Smooth muscle cell of the brain vasculature (primary cell): Measurements from ENCODE around the gene ABCC10.
"Not testable (repeated sequence)": the region's sequence is repeated elsewhere in the genome, so short reads cannot be mapped to it uniquely, and the experiment has no call there.

Experiments
- DNase-seq: peaks from one replicate; pipeline ENCODE4 v3.0.0-alpha.2; 2012; ENCODE audit warnings: low read depth, low spot score

Gene ABCC10, protein sequence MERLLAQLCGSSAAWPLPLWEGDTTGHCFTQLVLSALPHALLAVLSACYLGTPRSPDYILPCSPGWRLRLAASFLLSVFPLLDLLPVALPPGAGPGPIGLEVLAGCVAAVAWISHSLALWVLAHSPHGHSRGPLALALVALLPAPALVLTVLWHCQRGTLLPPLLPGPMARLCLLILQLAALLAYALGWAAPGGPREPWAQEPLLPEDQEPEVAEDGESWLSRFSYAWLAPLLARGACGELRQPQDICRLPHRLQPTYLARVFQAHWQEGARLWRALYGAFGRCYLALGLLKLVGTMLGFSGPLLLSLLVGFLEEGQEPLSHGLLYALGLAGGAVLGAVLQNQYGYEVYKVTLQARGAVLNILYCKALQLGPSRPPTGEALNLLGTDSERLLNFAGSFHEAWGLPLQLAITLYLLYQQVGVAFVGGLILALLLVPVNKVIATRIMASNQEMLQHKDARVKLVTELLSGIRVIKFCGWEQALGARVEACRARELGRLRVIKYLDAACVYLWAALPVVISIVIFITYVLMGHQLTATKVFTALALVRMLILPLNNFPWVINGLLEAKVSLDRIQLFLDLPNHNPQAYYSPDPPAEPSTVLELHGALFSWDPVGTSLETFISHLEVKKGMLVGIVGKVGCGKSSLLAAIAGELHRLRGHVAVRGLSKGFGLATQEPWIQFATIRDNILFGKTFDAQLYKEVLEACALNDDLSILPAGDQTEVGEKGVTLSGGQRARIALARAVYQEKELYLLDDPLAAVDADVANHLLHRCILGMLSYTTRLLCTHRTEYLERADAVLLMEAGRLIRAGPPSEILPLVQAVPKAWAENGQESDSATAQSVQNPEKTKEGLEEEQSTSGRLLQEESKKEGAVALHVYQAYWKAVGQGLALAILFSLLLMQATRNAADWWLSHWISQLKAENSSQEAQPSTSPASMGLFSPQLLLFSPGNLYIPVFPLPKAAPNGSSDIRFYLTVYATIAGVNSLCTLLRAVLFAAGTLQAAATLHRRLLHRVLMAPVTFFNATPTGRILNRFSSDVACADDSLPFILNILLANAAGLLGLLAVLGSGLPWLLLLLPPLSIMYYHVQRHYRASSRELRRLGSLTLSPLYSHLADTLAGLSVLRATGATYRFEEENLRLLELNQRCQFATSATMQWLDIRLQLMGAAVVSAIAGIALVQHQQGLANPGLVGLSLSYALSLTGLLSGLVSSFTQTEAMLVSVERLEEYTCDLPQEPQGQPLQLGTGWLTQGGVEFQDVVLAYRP (N-terminal part only)

DNA sequence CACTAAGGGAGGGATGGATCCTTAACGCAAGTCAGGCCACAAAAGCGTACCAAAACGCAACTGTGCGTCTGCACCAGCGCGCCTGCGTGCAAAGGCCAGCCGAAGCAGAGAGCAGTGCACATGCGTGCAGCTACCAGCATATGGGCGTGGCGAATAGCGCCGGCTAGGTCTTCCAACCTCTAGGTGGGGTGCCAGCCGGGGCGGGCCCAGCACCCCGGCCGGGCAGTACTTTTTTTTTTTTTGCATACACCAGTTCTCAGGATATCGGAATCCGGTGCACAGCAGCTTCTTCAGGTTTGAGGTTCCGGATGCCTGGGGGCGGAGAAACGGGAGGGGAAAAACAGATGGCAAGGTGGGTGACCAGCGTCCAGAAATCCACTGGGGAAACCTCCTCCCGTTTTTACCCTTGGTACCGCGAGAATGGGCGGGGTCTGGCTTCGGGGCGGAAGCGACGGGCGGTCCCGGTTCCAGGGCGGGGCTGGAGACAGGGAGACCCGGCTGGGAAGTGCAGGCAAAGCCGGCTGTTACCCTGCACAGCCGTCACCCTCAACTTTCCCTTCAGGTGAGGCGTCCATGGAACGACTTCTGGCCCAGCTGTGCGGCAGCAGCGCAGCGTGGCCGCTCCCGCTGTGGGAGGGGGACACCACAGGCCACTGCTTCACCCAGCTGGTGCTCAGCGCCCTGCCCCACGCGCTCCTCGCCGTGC, at the start of gene ABCC10:
ABCC10 (plus strand) TSS at position 136 of the 706 bp plus-strand sequence; CDS start at position 574, 438 bp downstream.
- peak; percentile 85 for DNase-seq

DNA sequence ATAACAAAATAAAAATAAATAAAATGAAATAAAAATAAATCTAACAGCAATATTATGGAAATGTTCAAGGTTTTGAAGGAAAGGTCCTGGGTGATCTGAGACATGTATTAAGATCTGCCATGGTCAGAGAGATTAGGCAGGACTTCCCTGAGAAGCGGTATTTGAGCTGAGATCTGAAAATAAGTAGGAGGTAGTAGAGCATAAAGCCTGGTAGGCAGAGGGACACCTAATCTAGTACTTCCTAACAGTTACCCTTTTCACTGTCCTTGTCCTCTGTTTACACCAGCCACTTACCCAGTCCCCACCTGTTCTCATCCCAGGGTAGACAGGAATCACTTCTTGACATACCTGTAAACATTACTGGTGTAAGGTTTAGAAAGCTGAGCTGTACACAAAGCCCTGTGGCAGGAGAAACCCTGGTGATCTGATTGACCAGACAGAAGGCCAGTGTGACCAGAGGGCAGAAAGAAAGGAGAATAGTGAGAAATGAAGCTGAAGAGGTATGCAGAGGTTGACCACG, 49.6 kb upstream of the ABCC10 start:
- no peak for DNase-seq

DNA sequence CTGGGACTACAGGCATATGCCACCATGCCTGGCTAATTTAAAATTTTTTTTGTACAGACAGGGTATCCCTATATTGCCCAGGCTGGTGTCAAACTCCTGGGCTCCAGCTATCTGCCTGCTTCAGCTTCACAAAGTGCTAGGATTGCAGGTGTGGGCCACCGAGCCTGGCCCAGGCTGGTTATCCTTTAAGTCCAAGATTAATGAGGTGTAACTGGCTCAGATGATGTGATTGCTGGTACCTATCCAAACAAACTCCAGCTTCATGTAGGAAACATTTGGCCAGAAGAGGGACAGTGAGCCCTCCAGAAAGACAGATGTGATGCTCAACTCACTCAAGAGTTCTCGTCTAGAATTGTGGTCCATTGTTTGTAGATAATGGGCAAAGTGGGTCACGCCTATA, 48.7 kb upstream of the ABCC10 start:
- DNase-seq: no peak

DNA sequence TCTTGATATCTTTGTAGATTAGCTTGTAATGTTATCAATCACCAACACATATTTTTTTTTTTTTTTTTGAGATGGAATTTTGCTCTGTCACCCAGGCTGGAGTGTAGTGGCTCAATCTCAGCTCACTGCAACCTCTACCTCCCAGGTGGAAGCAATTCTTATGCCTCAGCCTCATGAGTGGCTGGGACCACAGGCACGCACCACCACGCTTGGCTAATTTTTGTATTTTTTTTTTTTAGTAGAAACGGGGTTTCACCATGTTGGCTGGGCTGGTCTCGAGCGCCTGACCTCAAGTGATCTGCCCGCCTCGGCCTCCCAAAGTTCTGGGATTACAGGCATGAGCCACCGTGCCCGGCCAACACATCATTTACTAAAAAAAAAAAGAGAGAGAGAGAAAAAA, 46.5 kb upstream of the ABCC10 start:
- not testable (repeated sequence) for DNase-seq

DNA sequence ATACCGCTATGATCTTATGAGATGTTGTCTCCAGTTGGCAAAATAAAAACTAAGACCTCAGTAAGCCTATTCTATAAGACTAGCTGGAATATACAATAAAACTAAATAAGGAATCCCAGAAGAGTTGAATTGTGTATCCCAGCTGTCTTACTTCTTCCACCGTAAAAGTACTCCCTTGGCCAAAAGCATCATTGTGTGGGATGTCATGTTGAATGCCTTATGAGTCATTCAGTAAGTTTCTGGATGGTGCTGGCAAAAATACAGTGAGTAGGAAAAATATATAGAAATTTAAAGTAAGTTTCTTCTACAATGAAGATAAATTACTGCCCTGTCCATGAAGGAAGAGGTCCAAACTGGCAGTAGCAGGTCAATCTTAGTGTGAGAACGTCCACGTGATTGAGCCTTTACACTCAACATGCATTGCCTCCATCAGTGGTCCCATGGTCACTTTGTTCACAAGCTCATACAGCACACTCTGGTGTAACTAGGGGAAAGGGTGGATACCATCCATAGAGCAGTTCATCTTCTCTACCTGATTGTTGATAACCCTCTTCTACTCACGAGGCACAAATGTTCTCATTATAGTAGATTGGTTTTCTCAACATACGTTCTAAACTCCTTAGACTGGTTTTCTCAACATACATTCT, 44.2 kb upstream of the ABCC10 start:
- no peak for DNase-seq

DNA sequence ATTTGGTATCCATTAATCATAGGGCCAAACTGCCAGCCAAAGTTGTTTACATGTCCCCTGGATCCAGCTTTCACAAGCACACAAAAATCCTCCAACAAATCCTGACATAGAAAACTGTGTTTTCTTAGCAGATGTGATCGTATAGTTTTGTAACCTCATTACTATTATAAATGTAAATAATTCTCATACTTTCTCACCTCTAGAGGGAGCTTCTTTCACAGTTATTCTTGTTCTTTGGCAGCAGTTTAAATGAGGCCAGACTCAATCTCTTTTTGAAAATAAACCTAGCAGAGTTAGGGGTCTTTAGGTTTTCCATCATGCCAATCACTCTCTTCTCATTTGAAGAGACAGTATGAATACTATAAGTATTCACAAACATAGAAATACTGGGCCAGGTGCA, 40.8 kb upstream of the ABCC10 start:
- DNase-seq: no peak

DNA sequence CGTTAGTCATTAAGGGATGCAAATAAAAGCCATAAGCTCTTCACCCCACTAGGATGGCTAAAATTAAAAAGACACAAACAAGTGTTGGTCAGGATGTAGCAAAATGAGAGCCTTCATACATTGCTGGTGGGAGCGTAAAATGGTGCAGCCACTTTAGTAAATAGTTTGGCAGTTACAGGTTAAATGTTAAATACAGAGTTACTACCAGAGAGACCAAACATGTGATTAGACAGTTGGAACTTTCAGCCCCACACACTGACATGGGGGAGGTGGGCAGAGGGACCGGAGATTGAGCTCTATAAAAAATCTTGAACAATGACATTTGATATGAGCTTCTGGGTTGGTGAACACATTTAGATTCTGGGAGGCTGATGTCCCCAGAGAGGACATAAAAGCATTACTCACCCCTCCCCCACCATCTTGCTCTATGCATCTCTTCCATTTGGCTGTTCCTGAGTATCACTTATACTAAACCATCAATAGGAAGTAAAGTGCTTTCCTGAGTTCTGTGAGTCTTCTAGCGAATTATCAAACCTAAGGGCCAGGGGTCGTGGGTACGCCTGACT, 37.5 kb upstream of the ABCC10 start:
- no peak for DNase-seq

DNA sequence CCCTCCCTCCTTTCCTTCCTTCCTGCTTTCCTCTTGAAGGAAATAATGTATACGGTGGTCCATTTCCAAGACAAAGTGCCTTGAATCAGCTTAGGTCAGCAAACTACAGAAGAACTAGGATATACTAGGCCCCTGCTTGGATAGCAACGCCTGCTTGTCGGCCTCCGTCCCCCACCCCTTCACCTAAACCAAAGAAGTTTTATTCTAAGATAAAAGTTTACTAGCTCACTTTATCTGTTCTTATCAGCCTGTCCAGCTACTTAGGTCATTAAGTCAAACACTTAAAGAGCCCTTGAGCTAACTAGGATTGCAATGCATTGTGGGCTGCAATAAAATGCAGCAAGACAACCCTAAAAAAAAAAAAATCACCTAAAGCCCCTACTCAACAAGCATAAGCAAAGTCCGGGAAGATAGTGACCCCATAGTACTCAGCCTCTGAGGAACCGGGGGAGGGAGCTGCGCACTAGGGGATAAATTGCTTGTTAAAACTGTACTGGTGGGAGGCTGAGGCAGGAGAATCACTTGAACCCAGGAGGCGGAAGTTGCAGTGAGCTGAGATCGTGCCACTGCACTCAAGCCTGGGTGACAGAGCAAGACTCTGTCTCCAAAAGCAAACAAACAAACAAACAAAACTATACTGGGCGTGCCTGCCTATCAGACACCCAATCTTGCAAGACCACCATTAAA, 36.4 kb upstream of the ABCC10 start:
- not testable (repeated sequence) for DNase-seq

DNA sequence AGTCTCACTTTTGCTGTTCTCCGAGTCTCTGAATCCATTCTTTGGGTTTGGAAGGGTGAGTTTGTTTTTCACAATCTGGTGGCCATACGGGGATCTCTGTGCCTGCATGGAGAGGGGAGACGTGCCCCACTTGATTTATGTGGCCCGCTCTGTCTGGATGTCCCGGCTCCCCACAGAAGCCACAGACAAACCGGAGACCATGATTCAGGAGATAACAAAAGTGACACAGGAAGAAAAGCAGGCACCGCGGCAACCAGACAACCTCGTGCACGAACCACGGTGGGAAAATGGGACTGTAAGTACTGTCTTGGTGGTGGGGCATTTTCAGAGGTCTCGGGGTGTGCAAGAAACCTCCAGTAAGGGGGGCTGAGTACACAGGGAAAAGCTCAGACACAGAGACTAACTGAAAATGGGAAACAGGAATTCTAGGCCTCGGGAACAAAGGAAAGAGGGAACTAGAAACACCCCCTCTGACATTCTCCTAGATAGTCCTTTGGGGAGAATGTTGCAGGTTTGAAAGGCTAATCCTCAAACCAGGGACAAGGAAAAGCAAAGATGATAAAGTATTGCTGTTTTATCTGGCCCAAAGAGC, 35.8 kb upstream of the ABCC10 start:
- no peak for DNase-seq

DNA sequence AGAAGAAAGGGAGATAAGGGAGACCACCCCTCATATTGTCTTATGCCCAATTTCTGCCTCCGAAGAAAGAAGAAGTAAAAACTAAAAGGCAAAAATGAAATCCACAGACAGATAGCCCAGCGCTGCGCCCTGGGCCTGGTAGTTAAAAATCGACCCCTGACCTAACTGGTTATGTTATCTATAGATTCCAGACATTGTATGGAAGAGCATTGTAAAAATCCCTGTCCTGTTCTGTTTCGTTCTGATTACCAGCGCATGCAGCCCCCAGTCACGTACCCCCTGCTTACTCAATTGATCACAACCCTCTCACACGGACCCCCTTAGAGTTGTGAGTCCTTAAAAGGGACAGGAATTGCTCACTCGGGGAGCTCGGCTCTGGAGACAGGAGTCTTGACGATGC, 34.2 kb upstream of the ABCC10 start:
- not testable (repeated sequence) for DNase-seq

DNA sequence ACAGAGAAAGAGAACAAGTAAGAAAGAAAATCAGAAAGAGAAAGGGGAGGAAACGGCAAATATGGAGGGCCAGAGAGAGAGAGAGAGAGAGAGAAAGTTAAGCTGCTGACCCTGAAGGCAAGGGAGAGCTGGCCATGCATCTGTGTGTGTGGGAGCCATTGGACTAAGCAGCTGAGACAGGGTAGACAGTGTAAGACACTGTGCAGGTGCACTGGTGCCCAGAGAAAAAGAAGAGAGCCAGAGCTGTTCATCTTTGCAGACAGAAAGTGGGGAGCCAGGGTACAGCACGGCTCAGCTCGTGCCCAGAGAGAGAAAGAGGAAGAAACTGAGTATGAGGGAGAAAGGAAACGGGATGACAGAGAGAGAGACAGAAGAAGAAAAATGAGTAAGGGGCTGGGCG, 33.7 kb upstream of the ABCC10 start:
- DNase-seq: no peak

DNA sequence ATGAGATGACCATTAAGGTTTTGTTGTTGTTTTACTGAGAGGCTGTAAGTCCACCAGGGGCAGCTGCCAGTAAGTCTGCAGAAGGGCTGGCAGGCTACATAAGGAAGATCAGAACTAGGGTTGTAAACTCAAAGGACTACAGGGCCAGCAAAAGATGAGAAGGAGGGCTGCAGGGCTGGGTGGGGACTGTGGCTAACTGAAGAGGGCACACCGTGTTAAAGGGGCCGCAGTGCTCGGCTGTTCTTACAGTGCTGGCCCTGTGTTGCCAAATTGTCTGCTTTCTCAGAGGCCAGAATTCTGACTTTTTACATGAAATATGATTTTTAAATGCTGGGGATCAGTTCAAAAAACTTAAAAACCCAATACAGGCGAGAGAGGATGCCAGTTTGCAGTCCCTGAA, 32.4 kb upstream of the ABCC10 start:
- DNase-seq: no peak

DNA sequence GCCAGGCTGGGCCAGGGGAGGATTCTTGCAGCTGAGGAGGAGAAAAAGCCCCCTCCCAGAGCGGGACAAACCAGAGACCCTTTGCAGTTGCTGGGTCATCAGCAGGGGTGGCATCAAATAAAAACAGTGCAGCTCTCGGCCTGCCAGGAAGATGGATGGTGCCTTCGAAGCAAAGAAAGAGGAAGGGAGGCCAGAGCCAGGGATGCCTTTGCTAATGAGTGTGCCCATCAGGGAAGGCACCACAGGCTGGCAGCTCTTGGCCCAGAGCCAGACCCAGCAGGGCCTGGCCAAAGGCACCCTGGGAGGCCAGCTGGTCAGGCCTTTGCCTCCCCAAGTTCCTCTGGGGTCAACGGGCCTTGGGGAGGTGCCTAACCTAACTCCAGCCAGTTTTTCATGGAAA, 31.6 kb upstream of the ABCC10 start:
- DNase-seq: no peak

DNA sequence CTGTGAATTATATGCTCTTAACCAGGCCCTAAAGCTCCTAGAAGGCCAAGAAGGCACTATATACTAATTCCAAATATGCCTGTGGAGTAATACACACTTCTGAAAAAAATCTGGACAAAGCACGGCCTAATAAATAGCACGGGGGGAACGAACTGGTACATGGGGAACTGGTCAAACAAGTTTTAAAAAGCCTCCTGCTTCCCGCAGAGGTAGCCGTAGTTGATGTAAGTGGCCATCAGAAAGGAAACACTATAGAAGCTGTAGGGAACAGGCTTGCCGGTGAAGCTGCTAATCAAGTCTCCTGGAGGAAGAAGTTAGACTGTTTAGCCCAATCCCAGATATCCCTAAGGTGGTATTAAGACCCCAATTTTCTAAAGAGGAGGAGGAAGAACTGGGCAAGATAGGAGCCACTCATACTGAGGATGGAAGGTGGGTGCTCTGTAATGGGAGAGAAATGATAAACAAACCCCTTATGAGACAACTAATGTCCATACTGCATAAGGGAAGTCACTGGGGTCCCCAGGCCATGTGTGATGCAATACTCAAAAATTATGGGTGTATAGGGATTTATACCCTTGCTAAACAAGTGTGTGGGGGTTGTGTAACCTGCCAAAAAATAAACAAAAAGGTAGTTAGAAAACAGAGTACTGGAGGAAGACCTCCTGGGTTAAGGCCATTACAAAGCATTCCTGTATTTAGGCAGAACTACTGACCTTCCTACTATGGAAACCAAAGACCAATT, 30.8 kb upstream of the ABCC10 start:
- no peak for DNase-seq

DNA sequence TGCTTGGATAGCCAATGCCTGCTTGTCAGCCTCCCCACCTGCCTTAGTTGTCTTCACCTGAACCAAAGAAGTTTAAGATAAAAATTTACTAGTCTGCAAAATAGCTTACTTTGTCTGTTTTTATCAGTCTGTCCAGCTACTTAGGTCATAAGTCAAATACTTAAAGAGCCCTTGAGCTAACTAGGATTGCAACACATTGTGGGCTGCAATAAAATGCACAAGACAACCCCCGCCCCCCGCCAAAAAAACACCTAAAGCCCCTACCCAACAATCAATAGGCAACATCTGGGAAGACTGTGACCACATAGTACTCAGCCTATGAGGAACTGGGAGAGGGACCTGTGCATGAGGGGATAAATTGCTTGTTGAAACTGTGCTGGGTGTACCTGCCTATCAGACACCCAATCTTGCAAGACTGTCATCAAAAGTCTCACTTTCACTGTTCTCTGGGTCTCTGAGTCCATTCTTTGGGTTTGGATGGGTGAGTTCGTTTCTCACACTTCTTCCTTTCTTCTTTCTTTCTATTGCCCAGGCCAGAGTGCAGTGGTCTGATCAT, 27.3 kb upstream of the ABCC10 start:
- DNase-seq: no peak

DNA sequence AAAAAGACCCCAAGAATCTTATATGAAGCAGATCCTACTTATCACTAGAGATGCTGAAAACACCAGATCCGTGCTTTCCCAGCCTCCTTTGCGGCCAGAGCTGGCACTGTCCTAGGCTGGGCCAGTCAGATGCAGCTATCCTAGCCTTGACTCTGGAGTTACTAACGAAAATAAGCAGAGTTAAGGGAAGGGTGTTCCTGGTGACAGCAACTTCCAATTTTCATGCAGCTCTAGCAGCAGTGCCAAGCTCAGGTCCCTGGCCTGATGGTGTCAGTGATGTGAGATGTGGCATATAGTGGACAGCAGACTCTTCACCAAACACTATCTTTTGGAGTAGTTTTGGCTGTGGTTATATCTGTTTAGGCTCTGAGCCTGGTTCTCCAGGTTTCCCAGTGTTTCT, 25.6 kb upstream of the ABCC10 start:
- no peak for DNase-seq

DNA sequence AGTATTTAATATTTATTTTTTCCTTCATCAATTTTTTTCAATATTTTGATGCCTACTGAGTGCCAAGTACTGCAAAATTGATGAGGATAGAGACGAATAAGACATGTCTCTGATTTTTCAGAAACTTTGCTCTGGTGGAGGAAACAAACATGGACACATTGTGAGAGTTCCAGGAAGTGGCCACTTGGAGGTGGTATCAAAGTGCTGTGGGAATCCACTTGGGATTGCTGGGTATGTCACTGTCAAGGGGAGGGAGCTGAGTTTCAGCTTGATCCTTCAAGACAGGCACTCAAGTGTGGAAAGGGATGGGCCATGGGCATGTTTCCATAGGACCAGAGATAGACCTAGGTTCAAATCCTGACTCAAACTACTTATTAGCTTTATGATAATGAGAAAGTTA, 24.5 kb upstream of the ABCC10 start:
- no peak for DNase-seq

DNA sequence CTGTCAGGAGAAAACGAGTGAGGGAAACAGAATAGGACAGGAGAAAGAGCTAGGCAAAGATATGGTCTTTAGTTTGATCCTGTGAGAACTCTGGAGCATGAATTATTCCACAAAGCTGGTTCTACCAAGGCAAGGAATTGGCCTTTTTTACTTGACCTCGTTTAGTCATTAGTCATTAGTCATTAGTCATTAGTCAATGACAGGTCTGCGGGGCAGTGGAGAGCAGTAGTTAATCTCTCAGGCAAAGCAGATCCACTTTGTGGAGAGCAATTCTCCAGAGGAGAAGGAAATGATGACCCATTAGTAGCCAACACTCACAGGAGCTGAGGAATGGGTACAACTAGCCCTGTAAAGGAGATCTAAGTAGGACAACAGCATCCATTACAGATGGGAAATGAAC, 22.0 kb upstream of the ABCC10 start:
- DNase-seq: no peak
